Measurements from ENCODE around the gene GAD2.

GAD2 gene

DNA sequence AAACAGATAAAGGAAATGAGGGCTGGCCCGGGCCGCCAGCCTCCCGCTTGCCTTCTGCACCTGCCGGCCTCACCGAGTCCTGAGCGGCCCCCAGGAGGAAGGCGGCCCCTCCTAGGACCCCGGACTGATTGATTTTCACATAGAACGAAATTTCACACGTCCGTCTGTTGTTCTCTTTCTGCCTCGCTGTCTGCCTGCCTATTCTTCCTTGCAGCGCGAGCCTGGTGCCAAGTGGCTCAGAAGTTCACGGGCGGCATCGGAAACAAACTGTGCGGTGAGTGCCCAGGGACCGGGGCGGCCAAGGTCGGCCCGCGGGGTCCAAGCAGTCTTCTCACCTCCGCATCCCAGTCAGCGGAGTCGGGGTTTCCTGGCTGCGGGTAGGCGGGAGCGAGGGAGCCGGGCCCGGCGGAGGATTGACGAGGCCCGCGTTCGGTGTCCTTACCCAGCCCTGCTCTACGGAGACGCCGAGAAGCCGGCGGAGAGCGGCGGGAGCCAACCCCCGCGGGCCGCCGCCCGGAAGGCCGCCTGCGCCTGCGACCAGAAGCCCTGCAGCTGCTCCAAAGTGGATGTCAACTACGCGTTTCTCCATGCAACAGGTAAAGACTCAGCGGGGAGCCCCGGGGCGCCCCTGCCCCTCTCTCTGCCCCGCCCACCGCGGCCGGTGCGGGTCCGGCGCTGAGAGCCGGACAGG, 967 bp downstream of the GAD2 start:
- H3K9me3 ChIP-seq (ENCODE audit: control insufficient read depth, insufficient read depth, low read depth, low read length): no peaks in the 10 kb centered on the region
- H3K36me3 ChIP-seq (ENCODE audit: control insufficient read depth in 2 of 2, insufficient read depth in 1 of 2, low read length in 2 of 2): no peaks in the 10 kb centered on the region
- no peak overlapping the region for H3K4me3 ChIP-seq (ENCODE audit: low read depth, low read length)
- ChIA-PET CTCF (interaction anchor here (0.6 kb wide), 2 partner anchors 406 to 459 kb away, joined by 3 read pairs; no protein-coding TSS in a partner anchor), POLR2A (no interaction called here)
- peak; percentile 82 for TF ChIP-seq ZNF335 (tag by site-specific recombination; conservative IDR thresholded peaks at IDR 0.05)
- TF ChIP-seq, protein P1, sequence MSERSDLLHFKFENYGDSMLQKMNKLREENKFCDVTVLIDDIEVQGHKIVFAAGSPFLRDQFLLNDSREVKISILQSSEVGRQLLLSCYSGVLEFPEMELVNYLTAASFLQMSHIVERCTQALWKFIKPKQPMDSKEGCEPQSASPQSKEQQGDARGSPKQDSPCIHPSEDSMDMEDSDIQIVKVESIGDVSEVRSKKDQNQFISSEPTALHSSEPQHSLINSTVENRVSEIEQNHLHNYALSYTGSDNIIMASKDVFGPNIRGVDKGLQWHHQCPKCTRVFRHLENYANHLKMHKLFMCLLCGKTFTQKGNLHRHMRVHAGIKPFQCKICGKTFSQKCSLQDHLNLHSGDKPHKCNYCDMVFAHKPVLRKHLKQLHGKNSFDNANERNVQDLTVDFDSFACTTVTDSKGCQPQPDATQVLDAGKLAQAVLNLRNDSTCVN (tag by site-specific recombination; optimal IDR thresholded peaks at IDR 0.05): no peak
- no peak overlapping the region for H3K27ac ChIP-seq (ENCODE audit: extremely low read depth, low read depth, low read length)
- peaks cover 6% of the 10 kb centered on the region; the same call in 1 of the 2 replicates for H3K4me1 ChIP-seq (ENCODE audit: control insufficient read depth, insufficient read depth, low read length)

DNA sequence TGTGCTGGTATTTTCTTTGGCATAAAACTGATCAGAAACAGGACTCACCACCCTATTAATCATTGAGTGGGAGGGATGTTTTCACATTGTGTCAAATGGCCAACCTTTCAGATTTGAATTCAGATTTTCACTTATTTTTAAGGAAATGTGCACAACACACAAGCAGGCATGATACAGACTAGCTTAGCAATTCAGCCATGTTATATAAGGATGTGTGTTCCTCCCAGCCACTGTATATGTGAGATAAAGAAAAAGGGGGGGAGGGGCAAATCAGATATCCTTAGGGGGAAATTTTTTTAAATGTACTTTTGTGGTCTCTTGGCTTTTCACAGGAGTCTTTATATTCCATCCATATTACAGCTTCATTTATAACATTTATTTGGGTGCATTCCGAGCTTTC, 3.1 kb downstream of the GAD2 start:
- TF ChIP-seq, protein P2, sequence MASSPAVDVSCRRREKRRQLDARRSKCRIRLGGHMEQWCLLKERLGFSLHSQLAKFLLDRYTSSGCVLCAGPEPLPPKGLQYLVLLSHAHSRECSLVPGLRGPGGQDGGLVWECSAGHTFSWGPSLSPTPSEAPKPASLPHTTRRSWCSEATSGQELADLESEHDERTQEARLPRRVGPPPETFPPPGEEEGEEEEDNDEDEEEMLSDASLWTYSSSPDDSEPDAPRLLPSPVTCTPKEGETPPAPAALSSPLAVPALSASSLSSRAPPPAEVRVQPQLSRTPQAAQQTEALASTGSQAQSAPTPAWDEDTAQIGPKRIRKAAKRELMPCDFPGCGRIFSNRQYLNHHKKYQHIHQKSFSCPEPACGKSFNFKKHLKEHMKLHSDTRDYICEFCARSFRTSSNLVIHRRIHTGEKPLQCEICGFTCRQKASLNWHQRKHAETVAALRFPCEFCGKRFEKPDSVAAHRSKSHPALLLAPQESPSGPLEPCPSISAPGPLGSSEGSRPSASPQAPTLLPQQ (tag by site-specific recombination; IDR thresholded peaks at IDR 0.05): no peak
- TF ChIP-seq ZFP41 (tag by site-specific recombination; IDR thresholded peaks at IDR 0.05; ENCODE audit: borderline replicate concordance) (no peak), WT1 (tag by site-specific recombination; IDR thresholded peaks at IDR 0.05) (no peak)
- POLR2A ChIA-PET: no interaction called here

DNA sequence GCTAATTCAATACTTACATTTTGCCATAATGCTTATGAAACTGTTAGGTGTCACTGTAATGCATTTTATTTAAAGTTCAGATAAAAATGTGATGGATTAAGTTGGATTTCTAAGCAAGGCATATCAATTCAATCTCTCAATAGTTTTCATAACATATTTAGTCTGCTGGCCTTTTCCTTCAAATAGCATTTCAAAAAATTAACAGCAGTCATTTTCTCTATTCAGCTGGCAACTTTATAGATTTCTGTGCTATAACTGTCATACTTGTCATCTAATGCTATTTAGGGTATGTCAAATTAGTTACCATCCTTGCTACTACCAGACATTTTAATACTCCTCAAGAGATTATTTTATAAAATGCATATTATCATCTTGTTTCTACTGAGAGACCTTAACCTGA, 4.3 kb downstream of the GAD2 start:
- ChIA-PET CTCF (no interaction called here), POLR2A (no interaction called here)
- no peaks in the 10 kb centered on the region for H3K36me3 ChIP-seq (ENCODE audit: control insufficient read depth in 2 of 2, insufficient read depth in 1 of 2, low read length in 2 of 2)
- H3K27ac ChIP-seq (ENCODE audit: extremely low read depth, low read depth, low read length): no peak overlapping the region
- no peak for TF ChIP-seq ZBTB20 (tag by site-specific recombination; IDR thresholded peaks at IDR 0.05)
- no peak for TF ChIP-seq SALL2 (tag by site-specific recombination; IDR thresholded peaks at IDR 0.05; ENCODE audit: borderline replicate concordance)
- TF ChIP-seq MEIS1 (CRISPR knock-in tag; IDR thresholded peaks at IDR 0.05; ENCODE audit: borderline replicate concordance): no peak
- TF ChIP-seq, protein P2 (tag by site-specific recombination; IDR thresholded peaks at IDR 0.05): no peak
- TF ChIP-seq, protein P3, sequence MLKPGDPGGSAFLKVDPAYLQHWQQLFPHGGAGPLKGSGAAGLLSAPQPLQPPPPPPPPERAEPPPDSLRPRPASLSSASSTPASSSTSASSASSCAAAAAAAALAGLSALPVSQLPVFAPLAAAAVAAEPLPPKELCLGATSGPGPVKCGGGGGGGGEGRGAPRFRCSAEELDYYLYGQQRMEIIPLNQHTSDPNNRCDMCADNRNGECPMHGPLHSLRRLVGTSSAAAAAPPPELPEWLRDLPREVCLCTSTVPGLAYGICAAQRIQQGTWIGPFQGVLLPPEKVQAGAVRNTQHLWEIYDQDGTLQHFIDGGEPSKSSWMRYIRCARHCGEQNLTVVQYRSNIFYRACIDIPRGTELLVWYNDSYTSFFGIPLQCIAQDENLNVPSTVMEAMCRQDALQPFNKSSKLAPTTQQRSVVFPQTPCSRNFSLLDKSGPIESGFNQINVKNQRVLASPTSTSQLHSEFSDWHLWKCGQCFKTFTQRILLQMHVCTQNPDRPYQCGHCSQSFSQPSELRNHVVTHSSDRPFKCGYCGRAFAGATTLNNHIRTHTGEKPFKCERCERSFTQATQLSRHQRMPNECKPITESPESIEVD (tag by site-specific recombination; IDR thresholded peaks at IDR 0.05): no peak
- TF ChIP-seq, protein P4, sequence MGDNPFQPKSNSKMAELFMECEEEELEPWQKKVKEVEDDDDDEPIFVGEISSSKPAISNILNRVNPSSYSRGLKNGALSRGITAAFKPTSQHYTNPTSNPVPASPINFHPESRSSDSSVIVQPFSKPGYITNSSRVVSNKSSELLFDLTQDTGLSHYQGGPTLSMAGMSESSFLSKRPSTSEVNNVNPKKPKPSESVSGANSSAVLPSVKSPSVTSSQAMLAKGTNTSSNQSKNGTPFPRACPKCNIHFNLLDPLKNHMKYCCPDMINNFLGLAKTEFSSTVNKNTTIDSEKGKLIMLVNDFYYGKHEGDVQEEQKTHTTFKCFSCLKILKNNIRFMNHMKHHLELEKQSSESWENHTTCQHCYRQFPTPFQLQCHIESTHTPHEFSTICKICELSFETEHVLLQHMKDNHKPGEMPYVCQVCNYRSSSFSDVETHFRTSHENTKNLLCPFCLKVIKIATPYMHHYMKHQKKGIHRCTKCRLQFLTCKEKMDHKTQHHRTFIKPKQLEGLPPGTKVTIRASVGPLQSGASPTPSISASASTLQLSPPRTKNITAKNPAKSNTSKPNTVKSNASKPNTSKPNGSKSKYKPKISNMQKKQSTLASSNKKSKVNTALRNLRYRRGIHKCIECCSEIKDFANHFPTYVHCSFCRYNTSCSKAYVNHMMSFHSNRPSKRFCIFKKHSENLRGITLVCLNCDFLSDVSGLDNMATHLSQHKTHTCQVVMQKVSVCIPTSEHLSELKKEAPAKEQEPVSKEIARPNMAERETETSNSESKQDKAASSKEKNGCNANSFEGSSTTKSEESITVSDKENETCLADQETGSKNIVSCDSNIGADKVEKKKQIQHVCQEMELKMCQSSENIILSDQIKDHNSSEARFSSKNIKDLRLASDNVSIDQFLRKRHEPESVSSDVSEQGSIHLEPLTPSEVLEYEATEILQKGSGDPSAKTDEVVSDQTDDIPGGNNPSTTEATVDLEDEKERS (tag by site-specific recombination; IDR thresholded peaks at IDR 0.05): no peak
- TF ChIP-seq, protein P5, sequence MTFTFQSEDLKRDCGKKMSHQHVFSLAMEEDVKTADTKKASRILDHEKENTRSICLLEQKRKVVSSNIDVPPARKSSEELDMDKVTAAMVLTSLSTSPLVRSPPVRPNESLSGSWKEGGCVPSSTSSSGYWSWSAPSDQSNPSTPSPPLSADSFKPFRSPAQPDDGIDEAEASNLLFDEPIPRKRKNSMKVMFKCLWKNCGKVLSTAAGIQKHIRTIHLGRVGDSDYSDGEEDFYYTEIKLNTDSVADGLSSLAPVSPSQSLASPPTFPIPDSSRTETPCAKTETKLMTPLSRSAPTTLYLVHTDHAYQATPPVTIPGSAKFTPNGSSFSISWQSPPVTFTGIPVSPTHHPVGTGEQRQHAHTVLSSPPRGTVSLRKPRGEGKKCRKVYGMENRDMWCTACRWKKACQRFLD (tag by site-specific recombination; IDR thresholded peaks at IDR 0.05): no peak
- no peak for TF ChIP-seq GLIS2 (tag by site-specific recombination; IDR thresholded peaks at IDR 0.05)
- no peak for TF ChIP-seq ZNF391 (tag by site-specific recombination; IDR thresholded peaks at IDR 0.05; ENCODE audit: borderline replicate concordance, low read depth)
- TF ChIP-seq, protein P6, sequence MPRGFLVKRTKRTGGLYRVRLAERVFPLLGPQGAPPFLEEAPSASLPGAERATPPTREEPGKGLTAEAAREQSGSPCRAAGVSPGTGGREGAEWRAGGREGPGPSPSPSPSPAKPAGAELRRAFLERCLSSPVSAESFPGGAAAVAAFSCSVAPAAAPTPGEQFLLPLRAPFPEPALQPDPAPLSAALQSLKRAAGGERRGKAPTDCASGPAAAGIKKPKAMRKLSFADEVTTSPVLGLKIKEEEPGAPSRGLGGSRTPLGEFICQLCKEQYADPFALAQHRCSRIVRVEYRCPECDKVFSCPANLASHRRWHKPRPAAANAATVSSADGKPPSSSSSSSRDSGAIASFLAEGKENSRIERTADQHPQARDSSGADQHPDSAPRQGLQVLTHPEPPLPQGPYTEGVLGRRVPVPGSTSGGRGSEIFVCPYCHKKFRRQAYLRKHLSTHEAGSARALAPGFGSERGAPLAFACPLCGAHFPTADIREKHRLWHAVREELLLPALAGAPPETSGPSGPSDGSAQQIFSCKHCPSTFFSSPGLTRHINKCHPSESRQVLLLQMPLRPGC (tag by site-specific recombination; IDR thresholded peaks at IDR 0.05): no peak
- no peak for TF ChIP-seq ZNF302 (tag by site-specific recombination; IDR thresholded peaks at IDR 0.05; ENCODE audit: low read depth)
- TF ChIP-seq ZFP41 (tag by site-specific recombination; IDR thresholded peaks at IDR 0.05; ENCODE audit: borderline replicate concordance): no peak
- no peak for TF ChIP-seq ZNF155 (tag by site-specific recombination; IDR thresholded peaks at IDR 0.05)
- TF ChIP-seq ZFP37 (tag by site-specific recombination; IDR thresholded peaks at IDR 0.05): no peak
- H3K4me3 ChIP-seq (ENCODE audit: low read depth, low read length): no peak overlapping the region
- no peaks in the 10 kb centered on the region for H3K9me3 ChIP-seq (ENCODE audit: control insufficient read depth, insufficient read depth, low read depth, low read length)
- peaks cover 6% of the 10 kb centered on the region; the same call in 1 of the 2 replicates for H3K4me1 ChIP-seq (ENCODE audit: control insufficient read depth, insufficient read depth, low read length)

More for the DNA sequence above, 3.1 kb downstream of the GAD2 start:
- H3K27ac ChIP-seq (ENCODE audit: extremely low read depth, low read depth, low read length): no peak overlapping the region
- H3K36me3 ChIP-seq (ENCODE audit: control insufficient read depth in 2 of 2, insufficient read depth in 1 of 2, low read length in 2 of 2): no peaks in the 10 kb centered on the region
- no peaks in the 10 kb centered on the region for H3K9me3 ChIP-seq (ENCODE audit: control insufficient read depth, insufficient read depth, low read depth, low read length)
- H3K4me3 ChIP-seq (ENCODE audit: low read depth, low read length): no peak overlapping the region
- peaks cover 6% of the 10 kb centered on the region; the same call in 1 of the 2 replicates for H3K4me1 ChIP-seq (ENCODE audit: control insufficient read depth, insufficient read depth, low read length)
- CTCF ChIA-PET: interaction anchor here (0.6 kb wide), 1 partner anchor 1015 kb away, joined by 3 read pairs; no protein-coding TSS in a partner anchor

Data from HEK293 (cell line).